A673 (cell line): Measurements from ENCODE around the gene RHOF. TPM values are rescaled to one million over a fixed set of nuclear protein-coding genes. Genes with fewer than 3 reads are reported as not detected.

Source experiments
- BruUV-seq: library from RNA; stranded (reverse); fragments of 400-500 nt; replicated peaks from 2 replicates; lab custom pipeline; 2021; lab: Mats Ljungman, UMichigan
- CTCF ChIA-PET: fragments of 300-600 bp; sonication (Branson Sonifier 250); formaldehyde crosslinking; loops from one replicate; lab custom pipeline; 2022; ENCODE audit warnings: antibody characterized with exemption; lab: Charles Lee
- POLR2A ChIA-PET: fragments of 300-600 bp; sonication (Branson Sonifier 250); formaldehyde crosslinking; loops from one replicate; lab custom pipeline; 2022; ENCODE audit warnings: antibody characterized with exemption; ENCODE audit not compliant: low non-redundant PET; lab: Charles Lee
- DNase-seq: peaks from one replicate; pipeline ENCODE4 v3.0.0-alpha.2; 2015; ENCODE audit warnings: low spot score
- H3K27ac ChIP-seq: fragments of 200-600 bp; sonication (generic); 2 replicates; pipeline ENCODE4 v1.5.1; 2016; ENCODE audit warnings: mixed run types, low read depth, mild to moderate bottlenecking, mixed read lengths, antibody characterized with exemption, low read length; ENCODE audit not compliant: poor library complexity, severe bottlenecking
- H3K27me3 ChIP-seq: fragments of 200-600 bp; sonication (generic); replicated peaks from 2 replicates; pipeline ENCODE4 v1.6.1; 2017; ENCODE audit warnings: mixed run types, low read depth, mild to moderate bottlenecking, mixed read lengths, antibody characterized with exemption, low read length; ENCODE audit not compliant: insufficient read depth, poor library complexity
- H3K36me3 ChIP-seq: fragments of 200-600 bp; sonication (generic); 2 replicates; pipeline ENCODE4 v1.6.1; 2016; ENCODE audit warnings: mixed run types, mild to moderate bottlenecking, mixed read lengths, antibody characterized with exemption, low read length; ENCODE audit not compliant: insufficient read depth, poor library complexity, severe bottlenecking
- H3K4me1 ChIP-seq: fragments of 200-600 bp; sonication (generic); 2 replicates; pipeline ENCODE4 v1.6.1; 2017; ENCODE audit warnings: mixed run types, mild to moderate bottlenecking, mixed read lengths, antibody characterized with exemption, low read length; ENCODE audit not compliant: insufficient read depth, poor library complexity, severe bottlenecking
- H3K4me3 ChIP-seq: fragments of 200-600 bp; sonication (generic); 2 replicates; pipeline ENCODE4 v1.5.1; 2016; ENCODE audit warnings: low read depth, mixed run types, mild to moderate bottlenecking, mixed read lengths, low read length; ENCODE audit not compliant: poor library complexity, severe bottlenecking
- H3K9me3 ChIP-seq: fragments of 200-600 bp; sonication (generic); 2 replicates; pipeline ENCODE4 v1.6.1; 2016; ENCODE audit warnings: mixed run types, low read depth, mild to moderate bottlenecking, mixed read lengths, antibody characterized with exemption, low read length; ENCODE audit not compliant: poor library complexity, severe bottlenecking
- CTCF ChIP-seq: fragments of 300-800, 200-600 bp; sonication (generic); conservative IDR thresholded peaks from 2 replicates; pipeline ENCODE4 v1.5.1; 2017; ENCODE audit warnings: low read depth, mild to moderate bottlenecking, antibody characterized with exemption, low read length, moderate library complexity, mixed read lengths
- EZH2 ChIP-seq: fragments of 200-600 bp; sonication (generic); IDR thresholded peaks from 2 replicates; pipeline ENCODE4 v1.6.1; 2017; ENCODE audit warnings: borderline replicate concordance, low read depth, mild to moderate bottlenecking, mixed read lengths, antibody characterized with exemption, low read length; ENCODE audit not compliant: poor library complexity, severe bottlenecking
- intact Hi-C: fragments of 100-400 bp; cut with micrococcal nuclease; formaldehyde crosslinking; loops from one replicate; pipeline ENCODE4 v1.10.0; 2022; ENCODE audit not compliant: unreplicated experiment
- total RNA-seq: library from RNA; stranded (reverse); gene quantifications from 2 replicates; pipeline ENCODE4 v1.2.3, GENCODE V29; 2021

The RHOF gene
- total RNA-seq, 1 experiment from 2014 or later: 21.1 TPM

- intact Hi-C loops: no loop called here
- no peak for DNase-seq
- ChIA-PET CTCF (no interaction called here), POLR2A (no interaction called here)
- H3K4me1 ChIP-seq: peaks cover 7% of the 10 kb centered on the region
- no peaks in the 10 kb centered on the region for H3K9me3 ChIP-seq
- H3K27ac ChIP-seq: no peak overlapping the region
- no peaks in the 10 kb centered on the region for H3K36me3 ChIP-seq
- TF ChIP-seq EZH2 (no peak), CTCF (no peak)
- no peaks in the 10 kb centered on the region for H3K27me3 ChIP-seq
- no TSS peak for BruUV-seq
- no peak overlapping the region for H3K4me3 ChIP-seq
These were observed 52.6 kb downstream of the RHOF start for GRCh38 chr12:121740847-121741246.

- peaks cover 7% of the 10 kb centered on the region for H3K4me1 ChIP-seq
- ChIA-PET POLR2A (no interaction called here), CTCF (no interaction called here)
- no TSS peak for BruUV-seq
- H3K27ac ChIP-seq: no peak overlapping the region
- no peaks in the 10 kb centered on the region for H3K27me3 ChIP-seq
- H3K4me3 ChIP-seq: no peak overlapping the region
- H3K36me3 ChIP-seq: no peaks in the 10 kb centered on the region
- TF ChIP-seq EZH2: no peak
- TF ChIP-seq CTCF: no peak
- intact Hi-C loops: no loop called here
- no peaks in the 10 kb centered on the region for H3K9me3 ChIP-seq
- DNase-seq: no peak
These were observed 55.1 kb downstream of the RHOF start for GRCh38 chr12:121738340-121738858.

GRCh38 chr12:121733849-121734248 lies 59.6 kb downstream of the RHOF start:
- Histone ChIP-seq H3K4me1 (no peaks in the 10 kb centered on the region), H3K4me3 (no peak overlapping the region), H3K27me3 (no peaks in the 10 kb centered on the region), H3K9me3 (no peaks in the 10 kb centered on the region), H3K36me3 (no peaks in the 10 kb centered on the region), H3K27ac (no peak overlapping the region)
- TF ChIP-seq CTCF (no peak), EZH2 (no peak)
- no peak for DNase-seq
- intact Hi-C loops: no loop called here
- POLR2A ChIA-PET: no interaction called here
- CTCF ChIA-PET: no interaction called here
- no TSS peak for BruUV-seq
